OCI-LY3 (cell line): ENCODE measurements around the gene ADAP1.
A peak's percentile ranks its signal among the peaks of the same experiment; 100 is the strongest.
"Not testable (repeated sequence)": the region's sequence is repeated elsewhere in the genome, so short reads cannot be mapped to it uniquely, and the experiment has no call there.

Experiments used
- H2AFZ ChIP-seq: fragments of 200-600, 300-600 bp; shearing (Covaris generic); 2 replicates; pipeline ENCODE4 v1.6.0; 2014; ENCODE audit warnings: antibody characterized with exemption, low read depth, low read length
- H3K27ac ChIP-seq: fragments of 200-600, 300-600 bp; sonication (generic); 2 replicates; pipeline ENCODE4 v1.5.1; 2014; ENCODE audit warnings: mild to moderate bottlenecking, low read length, moderate library complexity, mixed read lengths
- H3K27me3 ChIP-seq: fragments of 200-600, 300-600 bp; sonication (generic); 2 replicates; pipeline ENCODE4 v1.6.1; 2014; ENCODE audit warnings: low read depth, low read length, mixed read lengths
- H3K36me3 ChIP-seq: fragments of 200-600, 300-600 bp; sonication (generic); replicated peaks from 2 replicates; pipeline ENCODE3; 2014; ENCODE audit warnings: low read depth, low read length, mixed read lengths
- H3K4me1 ChIP-seq: fragments of 300-600, 200-600 bp; sonication (generic); 2 replicates; pipeline ENCODE4 v1.6.1; 2014; ENCODE audit warnings: low read length, mixed read lengths
- H3K4me2 ChIP-seq: fragments of 200-600, 300-600 bp; sonication (generic); 2 replicates; pipeline ENCODE4 v1.6.1; 2014; ENCODE audit warnings: low read length, mixed read lengths
- H3K4me3 ChIP-seq: fragments of 300-600, 200-600 bp; sonication (generic); 2 replicates; pipeline ENCODE4 v1.5.1; 2014; ENCODE audit warnings: antibody characterized with exemption, mild to moderate bottlenecking, low read length, moderate library complexity
- H3K79me2 ChIP-seq: fragments of 300-600, 200-600 bp; shearing (Covaris generic); 2 replicates; pipeline ENCODE4 v1.6.1; 2014; ENCODE audit warnings: mild to moderate bottlenecking, low read length, mixed read lengths
- H3K9ac ChIP-seq: fragments of 300-600, 200-600 bp; shearing (Covaris generic); 2 replicates; pipeline ENCODE4 v1.6.0; 2014; ENCODE audit warnings: mild to moderate bottlenecking, low read length, moderate library complexity
- H3K9me3 ChIP-seq: fragments of 200-600, 300-600 bp; shearing (Covaris generic); 2 replicates; pipeline ENCODE4 v1.6.1; 2014; ENCODE audit warnings: low read length, mixed read lengths; ENCODE audit not compliant: insufficient read depth
- H4K20me1 ChIP-seq: fragments of 200-600, 300-600 bp; sonication (generic); 2 replicates; pipeline ENCODE4 v1.6.1; 2016; ENCODE audit warnings: low read length, mixed read lengths; ENCODE audit not compliant: insufficient read depth
- EZH2phosphoT487 ChIP-seq: fragments of 200-600 bp; shearing (Covaris generic); IDR thresholded peaks from 2 replicates; pipeline ENCODE4 v1.6.1; 2018; ENCODE audit warnings: antibody characterized with exemption, mixed run types, low read depth
- TF ChIP-seq, protein P1 (sequence below): fragments of 200-600, 300-600 bp; sonication (generic); IDR thresholded peaks from 2 replicates; pipeline ENCODE4 v1.5.1; 2014; ENCODE audit warnings: antibody characterized with exemption, low read length, low read depth

ADAP1 gene

GRCh38 chr7:875476-876076, 78.9 kb downstream of the ADAP1 start:
- no peak overlapping the region for H2AFZ ChIP-seq

GRCh38 chr7:875051-875450, 79.4 kb downstream of the ADAP1 start:
- H3K4me1 ChIP-seq: peaks cover 17% of the 10 kb centered on the region
- peaks cover 12% of the 10 kb centered on the region for H3K36me3 ChIP-seq
- peaks cover 32% of the 10 kb centered on the region for H3K79me2 ChIP-seq
- no peaks in the 10 kb centered on the region for H3K27me3 ChIP-seq
- no peak overlapping the region for H3K4me3 ChIP-seq
- H3K4me2 ChIP-seq: no peak overlapping the region
- TF ChIP-seq, protein P1, sequence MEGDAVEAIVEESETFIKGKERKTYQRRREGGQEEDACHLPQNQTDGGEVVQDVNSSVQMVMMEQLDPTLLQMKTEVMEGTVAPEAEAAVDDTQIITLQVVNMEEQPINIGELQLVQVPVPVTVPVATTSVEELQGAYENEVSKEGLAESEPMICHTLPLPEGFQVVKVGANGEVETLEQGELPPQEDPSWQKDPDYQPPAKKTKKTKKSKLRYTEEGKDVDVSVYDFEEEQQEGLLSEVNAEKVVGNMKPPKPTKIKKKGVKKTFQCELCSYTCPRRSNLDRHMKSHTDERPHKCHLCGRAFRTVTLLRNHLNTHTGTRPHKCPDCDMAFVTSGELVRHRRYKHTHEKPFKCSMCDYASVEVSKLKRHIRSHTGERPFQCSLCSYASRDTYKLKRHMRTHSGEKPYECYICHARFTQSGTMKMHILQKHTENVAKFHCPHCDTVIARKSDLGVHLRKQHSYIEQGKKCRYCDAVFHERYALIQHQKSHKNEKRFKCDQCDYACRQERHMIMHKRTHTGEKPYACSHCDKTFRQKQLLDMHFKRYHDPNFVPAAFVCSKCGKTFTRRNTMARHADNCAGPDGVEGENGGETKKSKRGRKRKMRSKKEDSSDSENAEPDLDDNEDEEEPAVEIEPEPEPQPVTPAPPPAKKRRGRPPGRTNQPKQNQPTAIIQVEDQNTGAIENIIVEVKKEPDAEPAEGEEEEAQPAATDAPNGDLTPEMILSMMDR: no peak
- TF ChIP-seq EZH2phosphoT487: no peak
- no peak overlapping the region for H3K9ac ChIP-seq
- no peaks in the 10 kb centered on the region for H3K9me3 ChIP-seq
- H2AFZ ChIP-seq: no peak overlapping the region
- no peak overlapping the region for H3K27ac ChIP-seq
- peaks cover 8% of the 10 kb centered on the region for H4K20me1 ChIP-seq

More at GRCh38 chr7:875476-876076, 78.9 kb downstream of the ADAP1 start:
- TF ChIP-seq, protein P1: no peak
- TF ChIP-seq EZH2phosphoT487: no peak
- peaks cover 37% of the 10 kb centered on the region for H3K79me2 ChIP-seq
- peak overlapping the region; percentile 58 for H3K4me3 ChIP-seq
- H3K9me3 ChIP-seq: no peaks in the 10 kb centered on the region
- no peaks in the 10 kb centered on the region for H3K27me3 ChIP-seq
- H3K4me1 ChIP-seq: peaks cover 17% of the 10 kb centered on the region
- H3K27ac ChIP-seq: no peak overlapping the region
- peak overlapping the region; percentile 35 for H3K4me2 ChIP-seq
- H4K20me1 ChIP-seq: peaks cover 11% of the 10 kb centered on the region
- H3K36me3 ChIP-seq: peaks cover 12% of the 10 kb centered on the region
- H3K9ac ChIP-seq: peak overlapping the region; percentile 31; the same call in 1 of the 2 replicates

- Histone ChIP-seq H3K9ac (no peak overlapping the region), H2AFZ (no peak overlapping the region), H3K79me2 (peaks cover 23% of the 10 kb centered on the region), H4K20me1 (peaks cover 5% of the 10 kb centered on the region), H3K36me3 (peaks cover 13% of the 10 kb centered on the region), H3K4me1 (peaks cover 17% of the 10 kb centered on the region), H3K9me3 (no peaks in the 10 kb centered on the region), H3K27me3 (no peaks in the 10 kb centered on the region), H3K4me2 (no peak overlapping the region), H3K27ac (no peak overlapping the region), H3K4me3 (no peak overlapping the region)
- TF ChIP-seq EZH2phosphoT487: no peak
- TF ChIP-seq, protein P1: no peak
These were observed 80.3 kb downstream of the ADAP1 start for GRCh38 chr7:874031-874749.

DNA sequence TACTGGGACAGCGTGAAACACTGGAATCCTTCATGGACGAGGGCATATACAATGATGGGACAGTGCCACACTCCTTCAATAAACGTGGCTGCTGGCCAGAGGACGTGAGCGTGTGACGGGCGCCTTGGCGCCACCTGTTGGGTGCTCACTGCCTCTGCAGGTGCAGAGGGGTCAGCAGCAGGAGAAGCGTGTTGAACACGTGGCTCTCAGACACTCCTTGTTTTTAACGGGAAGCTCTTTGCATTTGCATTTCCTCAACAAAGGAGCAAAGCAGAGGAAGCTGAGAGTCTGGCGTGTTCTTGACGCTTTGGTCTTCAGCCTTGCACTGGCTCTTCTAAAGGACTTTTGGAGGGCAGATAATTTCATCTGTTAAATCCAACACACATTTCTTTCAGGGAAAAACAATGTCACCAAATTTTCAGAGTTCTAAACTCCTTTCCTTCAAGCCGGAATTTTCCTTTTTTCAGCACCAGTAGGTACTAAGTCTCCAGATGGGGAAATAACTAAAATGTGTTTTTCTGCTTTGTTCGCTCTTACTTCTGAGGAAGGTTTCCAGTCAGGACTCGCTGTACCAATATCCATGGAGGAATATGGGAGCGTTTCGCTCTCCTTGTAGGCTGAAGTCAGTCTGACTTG, 81.0 kb downstream of the ADAP1 start:
- Histone ChIP-seq H3K36me3 (peaks cover 13% of the 10 kb centered on the region), H2AFZ (no peak overlapping the region), H3K27ac (no peak overlapping the region), H3K4me3 (no peak overlapping the region), H3K9ac (no peak overlapping the region), H3K79me2 (peaks cover 16% of the 10 kb centered on the region), H3K27me3 (no peaks in the 10 kb centered on the region), H3K9me3 (no peaks in the 10 kb centered on the region), H4K20me1 (peaks cover 5% of the 10 kb centered on the region), H3K4me1 (peaks cover 17% of the 10 kb centered on the region), H3K4me2 (peak overlapping the region; percentile 18; the same call in 1 of the 2 replicates)
- TF ChIP-seq, protein P1: peak; percentile 76
- no peak for TF ChIP-seq EZH2phosphoT487

DNA sequence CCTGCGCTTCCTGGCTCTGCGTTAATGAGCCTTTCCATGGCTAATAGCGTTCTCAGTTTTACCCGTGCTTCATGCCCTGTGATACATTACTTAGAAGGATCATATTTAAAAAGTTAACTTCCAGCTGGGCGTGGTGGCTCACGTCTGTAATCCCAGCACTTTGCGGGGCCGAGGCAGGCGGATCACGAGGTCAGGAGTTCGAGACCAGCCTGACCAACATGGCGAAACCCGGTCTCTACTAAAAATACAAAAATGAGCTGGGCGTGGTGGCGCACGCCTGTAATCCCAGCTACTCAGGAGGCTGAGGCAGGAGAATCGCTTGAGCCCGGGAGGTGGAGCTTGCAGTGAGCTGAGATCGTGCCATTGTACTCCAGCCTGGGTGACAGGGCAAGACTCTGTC, 81.8 kb downstream of the ADAP1 start:
- H3K4me3 ChIP-seq, H3K27me3 ChIP-seq, H3K4me2 ChIP-seq, H3K27ac ChIP-seq, H3K79me2 ChIP-seq, H3K9ac ChIP-seq, H2AFZ ChIP-seq, H4K20me1 ChIP-seq, H3K9me3 ChIP-seq: not testable (repeated sequence)
- Histone ChIP-seq H3K4me1 (peaks cover 14% of the 10 kb centered on the region; the same call in 1 of the 2 replicates), H3K36me3 (peaks cover 13% of the 10 kb centered on the region)
